HG03378 (cell line): ENCODE data around the gene NADK.

Experiments used
- ATAC-seq: cut with Tn5 transposase; IDR thresholded peaks from one replicate; pipeline ENCODE4 v1.9.1; 2021; ENCODE audit warnings: mild to moderate bottlenecking, moderate library complexity; ENCODE audit not compliant: unreplicated experiment

NADK gene

GRCh38 chr1:1764876-1765470 lies 13.3 kb downstream of the NADK start:
- no peak for ATAC-seq

- ATAC-seq = no peak
Measured at GRCh38 chr1:1763657-1764621, 14.3 kb downstream of the NADK start.

- no peak for ATAC-seq
Measured at GRCh38 chr1:1761504-1762376, 16.5 kb downstream of the NADK start.

GRCh38 chr1:1760715-1761114 lies 17.6 kb downstream of the NADK start:
- ATAC-seq = no peak

- ATAC-seq = no peak
Measured at GRCh38 chr1:1760345-1760650, 18.0 kb downstream of the NADK start.

- ATAC-seq = no peak
Measured at GRCh38 chr1:1759456-1760344, 18.6 kb downstream of the NADK start.

GRCh38 chr1:1758692-1759455 lies 19.4 kb downstream of the NADK start:
- no peak for ATAC-seq

GRCh38 chr1:1758059-1758621 lies 20.1 kb downstream of the NADK start:
- ATAC-seq = no peak

GRCh38 chr1:1757422-1758058 lies 20.7 kb downstream of the NADK start:
- ATAC-seq = no peak

GRCh38 chr1:1756661-1757421 lies 21.4 kb downstream of the NADK start:
- no peak for ATAC-seq

- no peak for ATAC-seq
Measured at GRCh38 chr1:1755852-1756251, 22.4 kb downstream of the NADK start.

GRCh38 chr1:1755426-1755825 lies 22.8 kb downstream of the NADK start:
- no peak for ATAC-seq

- no peak for ATAC-seq
Measured at GRCh38 chr1:1754051-1754815, 24.0 kb downstream of the NADK start.

- ATAC-seq = no peak
Measured at GRCh38 chr1:1753607-1754005, 24.7 kb downstream of the NADK start.

- no peak for ATAC-seq
Measured at GRCh38 chr1:1752636-1753606, 25.3 kb downstream of the NADK start.

- ATAC-seq = no peak
Measured at GRCh38 chr1:1752190-1752589, 26.1 kb downstream of the NADK start.
